ENCODE results near the gene KCNT1.

GRCh38 chr9:135787776-135788575 is 86.0 kb downstream of the KCNT1 start:
- no peak for TF ChIP-seq CTCF (conservative IDR thresholded peaks at IDR 0.05)
- TF ChIP-seq EZH2 (IDR thresholded peaks at IDR 0.05; ENCODE audit: low read depth) = no peak
